ENCODE data around the gene SLX9.

The SLX9 gene

GRCh38 chr21:44930543-44930981 is 9.3 kb upstream of the SLX9 start:
- DNase-seq (ENCODE audit: low read depth in 2 of 2) = no peak

- no peak for DNase-seq (ENCODE audit: low read depth in 2 of 2)
Observed at GRCh38 chr21:44931137-44931500, 8.7 kb upstream of the SLX9 start.

- no peak for DNase-seq (ENCODE audit: low read depth in 2 of 2)
Observed at GRCh38 chr21:44931501-44932407, 8.1 kb upstream of the SLX9 start.

- DNase-seq (ENCODE audit: low read depth in 2 of 2) = no peak
Observed at GRCh38 chr21:44932408-44933181, 7.2 kb upstream of the SLX9 start.

- no peak for DNase-seq (ENCODE audit: low read depth in 2 of 2)
Observed at GRCh38 chr21:44933199-44933917, 6.5 kb upstream of the SLX9 start.

GRCh38 chr21:44933918-44934260 is 5.9 kb upstream of the SLX9 start:
- no peak for DNase-seq (ENCODE audit: low read depth in 2 of 2)

GRCh38 chr21:44934276-44934675 is 5.6 kb upstream of the SLX9 start:
- no peak for DNase-seq (ENCODE audit: low read depth in 2 of 2)

GRCh38 chr21:44934797-44935532 is 4.9 kb upstream of the SLX9 start:
- no peak for DNase-seq (ENCODE audit: low read depth in 2 of 2)

GRCh38 chr21:44935533-44935927 is 4.3 kb upstream of the SLX9 start:
- no peak for DNase-seq (ENCODE audit: low read depth in 2 of 2)

- DNase-seq (ENCODE audit: low read depth in 2 of 2) = no peak
Observed at GRCh38 chr21:44938772-44939531, 877 bp upstream of the SLX9 start.

GRCh38 chr21:44940116-44940631 is 345 bp downstream of the SLX9 start:
- DNase-seq (ENCODE audit: low read depth in 2 of 2) = no peak

GRCh38 chr21:44941567-44941966 is 1.7 kb downstream of the SLX9 start:
- no peak for DNase-seq (ENCODE audit: low read depth in 2 of 2)

GRCh38 chr21:44942566-44942965 is 2.7 kb downstream of the SLX9 start:
- DNase-seq (ENCODE audit: low read depth in 2 of 2) = no peak

- no peak for DNase-seq (ENCODE audit: low read depth in 2 of 2)
Observed at GRCh38 chr21:44943005-44943685, 3.3 kb downstream of the SLX9 start.

GRCh38 chr21:44943686-44944550 is 4.1 kb downstream of the SLX9 start:
- no peak for DNase-seq (ENCODE audit: low read depth in 2 of 2)

GRCh38 chr21:44944596-44944995 is 4.8 kb downstream of the SLX9 start:
- DNase-seq (ENCODE audit: low read depth in 2 of 2) = no peak

- DNase-seq (ENCODE audit: low read depth in 2 of 2) = no peak
Observed at GRCh38 chr21:44946254-44947041, 6.6 kb downstream of the SLX9 start.
